ENCODE results near the gene BRD4. TPM values are rescaled to one million over a fixed set of nuclear protein-coding genes. Genes with fewer than 3 reads are reported as not detected.

BRD4 gene
- total and polyA plus RNA-seq, 4 donors: 16.3 to 59.0 (median 40.2) TPM

DNA sequence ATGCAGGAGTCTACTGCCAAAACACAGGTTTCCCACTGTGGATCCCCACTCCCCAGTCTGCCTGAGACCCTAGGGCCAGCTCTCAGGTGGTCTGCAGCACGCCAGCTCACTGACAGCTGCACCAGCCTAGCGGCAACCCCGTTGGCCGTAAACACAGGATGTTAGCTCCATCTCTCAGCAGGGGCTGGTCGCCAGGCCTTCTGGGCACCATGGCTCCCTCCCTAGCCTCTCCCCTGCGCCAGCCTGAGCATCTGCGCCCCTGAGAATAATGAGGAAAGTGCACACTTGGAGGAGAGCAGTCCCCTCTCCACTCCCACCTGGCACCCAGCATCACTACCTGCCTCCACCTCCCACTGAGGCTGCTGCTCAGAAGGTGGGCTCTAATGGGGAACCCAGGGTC, 79.3 kb downstream of the BRD4 start:
- peak overlapping the region; percentile 78 for H3K27ac ChIP-seq (ENCODE audit: low read depth, low read length)
- peaks cover 66% of the 10 kb centered on the region for H3K4me1 ChIP-seq (ENCODE audit: control insufficient read depth, insufficient read depth, low read length)
- no peaks in the 10 kb centered on the region for H3K27me3 ChIP-seq (ENCODE audit: control insufficient read depth, insufficient read depth, low read length)
- WGBS (ENCODE audit: insufficient coverage): 10% methylated on average over 3 of the region's 7 CpGs
- H3K4me3 ChIP-seq (ENCODE audit: low read depth, low read length): no peak overlapping the region
- H3K36me3 ChIP-seq (ENCODE audit: control insufficient read depth, insufficient read depth, low read length): peaks cover 87% of the 10 kb centered on the region
- no peaks in the 10 kb centered on the region for H3K9me3 ChIP-seq (ENCODE audit: control insufficient read depth, insufficient read depth, low read length)
- peak in 2 of 6 donors; percentile 52 to 72 for DNase-seq (ENCODE audit: low read depth in 4 of 6, low spot score in 6 of 6)

DNA sequence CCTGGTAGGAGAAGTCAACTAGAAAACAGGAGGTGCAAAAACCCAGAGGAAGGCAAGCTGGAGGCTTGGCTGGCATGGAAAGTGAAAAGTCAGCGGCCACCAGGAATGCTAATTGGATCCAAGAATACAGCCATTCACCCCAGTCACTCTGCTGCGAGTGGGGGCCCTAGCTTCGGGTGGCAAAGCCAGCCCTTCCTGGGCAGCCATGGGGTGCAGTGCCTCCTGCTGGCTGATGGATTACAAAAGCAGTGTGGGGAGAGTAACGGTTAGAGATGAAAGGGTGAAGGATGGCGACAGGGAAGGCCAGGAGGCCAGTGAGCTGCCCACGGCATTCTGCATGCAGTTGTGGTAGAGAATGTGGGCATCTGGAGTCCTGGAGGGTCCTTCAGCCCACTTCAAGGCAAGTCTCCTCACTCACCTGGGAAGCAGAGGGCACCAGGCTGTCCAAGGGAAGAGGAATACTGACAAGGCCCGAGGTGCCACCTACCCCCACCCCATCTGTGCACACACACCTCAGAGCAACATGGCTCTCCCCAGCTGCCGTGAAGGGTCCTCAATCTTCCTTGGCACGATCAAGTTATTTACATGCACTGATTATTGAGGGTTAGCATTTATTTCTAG, 79.8 kb downstream of the BRD4 start:
- peaks cover 87% of the 10 kb centered on the region for H3K36me3 ChIP-seq (ENCODE audit: control insufficient read depth, insufficient read depth, low read length)
- no peaks in the 10 kb centered on the region for H3K27me3 ChIP-seq (ENCODE audit: control insufficient read depth, insufficient read depth, low read length)
- DNase-seq (ENCODE audit: low read depth in 4 of 6, low spot score in 6 of 6): peak in 4 of 6 donors; percentile 42 to 84 (median 68)
- H3K4me3 ChIP-seq (ENCODE audit: low read depth, low read length): no peak overlapping the region
- no peaks in the 10 kb centered on the region for H3K9me3 ChIP-seq (ENCODE audit: control insufficient read depth, insufficient read depth, low read length)
- WGBS (ENCODE audit: insufficient coverage): 23% methylated on average over 6 of the region's 9 CpGs
- peaks cover 72% of the 10 kb centered on the region for H3K4me1 ChIP-seq (ENCODE audit: control insufficient read depth, insufficient read depth, low read length)
- peak overlapping the region; percentile 78 for H3K27ac ChIP-seq (ENCODE audit: low read depth, low read length)

DNA sequence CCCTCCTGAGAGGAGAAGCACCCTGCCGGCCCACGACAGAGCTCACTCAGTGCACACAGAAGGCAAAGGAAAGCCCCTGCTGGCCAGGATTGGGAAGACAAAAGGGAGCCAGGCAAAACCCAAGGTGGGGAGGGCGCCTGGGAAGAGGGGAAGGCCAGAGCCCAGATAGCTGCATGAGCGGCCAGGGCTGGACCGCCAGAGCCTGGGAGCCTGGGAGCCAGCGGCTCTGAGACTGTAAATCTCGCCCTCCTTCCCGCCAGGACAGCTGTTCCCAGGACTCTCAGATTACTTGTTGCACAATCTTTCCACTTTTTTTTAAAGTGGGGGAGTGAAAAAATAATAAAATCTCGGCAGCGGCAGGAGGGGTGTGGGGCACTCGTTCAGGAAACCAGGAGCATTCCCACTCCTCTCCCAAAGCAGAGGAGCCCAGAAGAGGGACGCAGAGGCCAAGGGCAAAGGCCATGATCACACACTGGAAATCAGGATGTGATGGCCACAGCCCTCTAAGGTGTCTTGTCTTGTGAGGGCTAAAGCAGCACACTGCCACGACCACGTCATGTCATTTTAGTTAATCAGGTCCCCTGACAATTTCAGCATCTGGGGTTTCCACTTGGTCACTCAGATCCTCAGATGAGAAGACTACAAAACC, 80.5 kb downstream of the BRD4 start:
- H3K4me3 ChIP-seq (ENCODE audit: low read depth, low read length): no peak overlapping the region
- H3K9me3 ChIP-seq (ENCODE audit: control insufficient read depth, insufficient read depth, low read length): no peaks in the 10 kb centered on the region
- DNase-seq (ENCODE audit: low read depth in 4 of 6, low spot score in 6 of 6): peak in 4 of 6 donors; percentile 53 to 90 (median 68)
- peaks cover 77% of the 10 kb centered on the region for H3K4me1 ChIP-seq (ENCODE audit: control insufficient read depth, insufficient read depth, low read length)
- H3K36me3 ChIP-seq (ENCODE audit: control insufficient read depth, insufficient read depth, low read length): peaks cover 87% of the 10 kb centered on the region
- no peaks in the 10 kb centered on the region for H3K27me3 ChIP-seq (ENCODE audit: control insufficient read depth, insufficient read depth, low read length)
- 24% methylated on average over 7 of the region's 14 CpGs for WGBS (ENCODE audit: insufficient coverage)
- H3K27ac ChIP-seq (ENCODE audit: low read depth, low read length): peak overlapping the region; percentile 78

DNA sequence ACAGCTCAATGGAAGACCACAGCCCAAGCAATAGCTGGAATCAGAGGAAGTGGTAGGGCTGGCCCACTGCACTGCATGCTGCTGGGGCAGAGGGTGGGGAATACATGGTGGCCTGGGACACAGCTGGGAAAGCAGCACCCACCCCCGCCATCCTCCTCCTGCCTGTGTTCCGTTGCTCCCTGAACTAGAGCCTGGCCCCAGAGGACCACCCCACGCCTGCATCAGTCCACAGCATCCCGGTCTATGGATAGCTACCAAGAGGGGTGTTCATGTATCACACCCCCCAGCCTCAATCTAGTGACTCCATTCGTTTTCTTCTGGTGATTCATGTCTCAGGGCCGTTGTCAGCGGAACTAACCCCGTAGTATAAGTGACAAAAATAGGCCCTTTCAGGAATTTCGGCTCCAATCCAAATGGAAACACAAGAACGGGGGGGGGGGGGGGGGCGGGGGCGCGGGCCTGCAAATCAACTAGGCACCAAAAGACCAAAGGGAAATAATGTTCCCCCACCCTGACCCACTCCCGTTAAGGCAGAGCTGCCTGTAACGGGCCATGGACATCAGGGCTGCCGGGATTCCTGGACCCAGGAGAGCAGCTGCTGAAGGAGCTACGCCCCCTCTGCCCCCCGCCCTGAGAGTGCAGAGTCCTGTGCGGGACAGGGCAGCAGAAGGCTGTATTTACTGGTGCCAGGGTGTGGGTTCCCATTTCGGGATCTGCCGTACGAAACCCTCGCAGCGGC, 81.2 kb downstream of the BRD4 start:
- peak in 3 of 6 donors; percentile 35 to 78 (median 65) for DNase-seq (ENCODE audit: low read depth in 4 of 6, low spot score in 6 of 6)
- Histone ChIP-seq H3K4me1 (ENCODE audit: control insufficient read depth, insufficient read depth, low read length) (peaks cover 83% of the 10 kb centered on the region), H3K36me3 (ENCODE audit: control insufficient read depth, insufficient read depth, low read length) (peaks cover 87% of the 10 kb centered on the region), H3K27ac (ENCODE audit: low read depth, low read length) (peak overlapping the region; percentile 78), H3K27me3 (ENCODE audit: control insufficient read depth, insufficient read depth, low read length) (no peaks in the 10 kb centered on the region), H3K9me3 (ENCODE audit: control insufficient read depth, insufficient read depth, low read length) (no peaks in the 10 kb centered on the region), H3K4me3 (ENCODE audit: low read depth, low read length) (no peak overlapping the region)
- WGBS (ENCODE audit: insufficient coverage): 17% methylated on average over 16 of the region's 24 CpGs

DNA sequence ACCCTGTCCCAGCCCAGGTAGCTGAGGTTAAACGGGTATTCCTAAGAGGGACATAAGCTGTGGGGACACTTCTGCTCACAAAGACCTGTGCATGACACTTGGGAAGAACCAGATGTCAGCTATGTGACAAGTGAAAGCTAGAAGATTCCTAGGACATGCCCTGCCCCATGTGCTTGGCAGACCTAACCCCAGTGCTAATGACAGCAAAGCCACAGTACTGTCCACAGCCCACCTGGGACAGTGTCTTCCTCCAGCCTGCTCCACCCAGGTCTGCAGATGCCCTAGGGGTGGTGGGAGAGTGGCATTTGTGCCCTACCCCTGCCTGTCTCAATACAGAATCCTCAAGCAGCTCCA, 81.7 kb downstream of the BRD4 start:
- Histone ChIP-seq H3K36me3 (ENCODE audit: control insufficient read depth, insufficient read depth, low read length) (peaks cover 87% of the 10 kb centered on the region), H3K27me3 (ENCODE audit: control insufficient read depth, insufficient read depth, low read length) (no peaks in the 10 kb centered on the region), H3K27ac (ENCODE audit: low read depth, low read length) (peak overlapping the region; percentile 78), H3K4me3 (ENCODE audit: low read depth, low read length) (no peak overlapping the region), H3K4me1 (ENCODE audit: control insufficient read depth, insufficient read depth, low read length) (peaks cover 89% of the 10 kb centered on the region), H3K9me3 (ENCODE audit: control insufficient read depth, insufficient read depth, low read length) (no peaks in the 10 kb centered on the region)
- WGBS (ENCODE audit: insufficient coverage): 100% methylated on average over 1 of the region's 1 CpG
- no peak for DNase-seq (ENCODE audit: low read depth in 4 of 6, low spot score in 6 of 6)

DNA sequence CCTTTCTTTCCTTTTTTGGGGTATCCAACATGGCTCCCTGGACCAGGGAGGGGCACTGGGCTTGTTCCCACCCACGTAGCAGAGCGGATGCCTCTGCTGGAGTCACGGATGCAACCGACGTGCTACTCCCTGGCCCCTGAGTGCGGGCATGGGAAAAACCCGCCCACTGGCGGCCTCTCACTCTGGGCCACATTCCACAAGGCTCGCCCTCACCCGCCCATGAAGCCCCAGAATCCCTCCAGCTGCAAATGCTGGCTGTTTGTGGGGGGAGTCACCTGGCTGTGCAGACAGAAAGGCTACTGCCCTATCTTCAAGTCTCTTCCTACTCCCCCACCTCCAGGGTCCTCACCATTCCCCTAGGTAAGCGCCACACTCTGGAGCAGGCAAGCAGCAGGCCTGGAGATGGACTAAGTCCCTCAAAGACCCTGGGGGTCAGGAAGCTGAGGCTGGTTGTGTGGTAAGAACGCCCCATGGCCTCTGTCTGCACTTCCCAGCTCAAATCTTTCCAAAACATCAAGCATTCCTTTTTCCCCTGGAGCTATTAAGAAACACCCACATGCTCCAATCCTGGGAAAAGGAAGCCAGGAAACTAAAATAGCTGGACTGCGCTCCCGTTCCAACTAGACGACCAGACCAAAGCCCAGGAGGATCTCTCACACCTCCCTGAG, 82.2 kb downstream of the BRD4 start:
- peak in 1 of 6 donors; percentile 63 for DNase-seq (ENCODE audit: low read depth in 4 of 6, low spot score in 6 of 6)
- Histone ChIP-seq H3K4me3 (ENCODE audit: low read depth, low read length) (no peak overlapping the region), H3K27ac (ENCODE audit: low read depth, low read length) (peak overlapping the region; percentile 78), H3K27me3 (ENCODE audit: control insufficient read depth, insufficient read depth, low read length) (no peaks in the 10 kb centered on the region), H3K9me3 (ENCODE audit: control insufficient read depth, insufficient read depth, low read length) (no peaks in the 10 kb centered on the region), H3K36me3 (ENCODE audit: control insufficient read depth, insufficient read depth, low read length) (peaks cover 87% of the 10 kb centered on the region), H3K4me1 (ENCODE audit: control insufficient read depth, insufficient read depth, low read length) (peaks cover 90% of the 10 kb centered on the region)
- whole genome bisulfite sequencing (ENCODE audit: insufficient coverage): 37% methylated on average over 6 of the region's 15 CpGs

DNA sequence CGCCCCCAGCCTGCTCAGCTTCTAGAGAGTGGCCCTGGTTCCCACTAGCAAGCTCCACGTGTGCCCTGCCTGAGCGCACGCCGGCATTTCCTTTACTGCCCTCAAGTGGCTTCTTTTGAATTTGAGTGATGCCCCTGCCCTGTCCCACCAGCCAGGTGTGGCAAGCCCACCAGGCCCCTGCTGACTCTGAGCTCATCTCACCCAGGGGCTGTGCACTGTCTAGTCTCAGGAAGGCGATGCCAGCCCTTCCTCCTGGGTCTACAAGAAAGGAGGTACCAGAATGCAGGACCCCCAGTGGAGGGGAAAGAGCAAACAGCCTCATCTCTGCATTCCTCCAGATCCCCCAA, 82.8 kb downstream of the BRD4 start:
- Histone ChIP-seq H3K4me3 (ENCODE audit: low read depth, low read length) (no peak overlapping the region), H3K36me3 (ENCODE audit: control insufficient read depth, insufficient read depth, low read length) (peaks cover 87% of the 10 kb centered on the region), H3K4me1 (ENCODE audit: control insufficient read depth, insufficient read depth, low read length) (peaks cover 87% of the 10 kb centered on the region), H3K27ac (ENCODE audit: low read depth, low read length) (peak overlapping the region; percentile 78), H3K27me3 (ENCODE audit: control insufficient read depth, insufficient read depth, low read length) (no peaks in the 10 kb centered on the region), H3K9me3 (ENCODE audit: control insufficient read depth, insufficient read depth, low read length) (no peaks in the 10 kb centered on the region)
- DNase-seq (ENCODE audit: low read depth in 4 of 6, low spot score in 6 of 6): no peak
- WGBS (ENCODE audit: insufficient coverage): 43% methylated on average over 5 of the region's 6 CpGs

DNA sequence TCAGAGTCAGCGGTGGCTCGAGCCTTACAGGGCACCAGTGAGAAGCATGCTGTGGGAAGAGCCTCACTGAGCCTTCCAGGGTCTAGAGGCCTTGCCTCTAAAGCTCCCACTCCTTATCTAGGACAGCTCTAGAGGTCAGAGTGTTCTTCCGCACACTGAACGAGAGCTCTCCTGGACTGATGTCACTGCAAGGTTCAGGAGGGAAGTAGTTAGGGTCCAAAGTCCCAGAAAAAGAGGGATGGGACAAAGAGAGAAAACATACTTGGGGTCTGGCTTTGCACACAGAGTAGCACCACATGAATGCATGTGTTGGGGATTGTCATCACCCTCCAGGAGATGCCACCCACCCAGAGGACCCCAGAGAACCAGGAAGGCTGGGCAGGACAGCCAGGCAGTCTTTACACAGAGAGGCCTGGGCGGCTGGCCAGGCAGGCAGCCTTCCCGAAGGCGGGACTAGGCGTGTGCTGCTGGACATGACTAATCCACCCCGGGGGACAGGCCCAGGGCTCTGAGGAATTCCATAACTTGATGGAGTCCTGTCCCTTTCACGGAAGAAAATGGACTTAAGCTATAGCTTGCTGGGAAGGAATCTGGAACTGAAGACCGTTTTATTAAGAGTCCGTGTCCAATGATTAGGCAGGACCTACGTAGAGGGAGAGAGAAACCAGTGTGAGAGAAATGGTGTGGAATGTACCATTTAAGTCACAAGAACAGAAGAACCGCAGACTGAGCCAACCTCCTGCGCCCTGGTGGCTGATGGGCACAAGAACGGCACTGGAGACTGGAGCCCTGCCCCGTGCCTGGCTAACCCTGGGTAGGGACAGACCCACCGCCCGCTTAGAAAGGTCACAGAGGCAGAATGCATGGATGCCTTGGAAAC, 83.5 kb downstream of the BRD4 start:
- H3K36me3 ChIP-seq (ENCODE audit: control insufficient read depth, insufficient read depth, low read length): peaks cover 87% of the 10 kb centered on the region
- no peaks in the 10 kb centered on the region for H3K27me3 ChIP-seq (ENCODE audit: control insufficient read depth, insufficient read depth, low read length)
- H3K4me1 ChIP-seq (ENCODE audit: control insufficient read depth, insufficient read depth, low read length): peaks cover 82% of the 10 kb centered on the region
- WGBS (ENCODE audit: insufficient coverage): 35% methylated on average over 17 of the region's 19 CpGs
- no peaks in the 10 kb centered on the region for H3K9me3 ChIP-seq (ENCODE audit: control insufficient read depth, insufficient read depth, low read length)
- DNase-seq (ENCODE audit: low read depth in 4 of 6, low spot score in 6 of 6): peak in 2 of 6 donors; percentile 29 to 78
- peak overlapping the region; percentile 78 for H3K27ac ChIP-seq (ENCODE audit: low read depth, low read length)
- no peak overlapping the region for H3K4me3 ChIP-seq (ENCODE audit: low read depth, low read length)

DNA sequence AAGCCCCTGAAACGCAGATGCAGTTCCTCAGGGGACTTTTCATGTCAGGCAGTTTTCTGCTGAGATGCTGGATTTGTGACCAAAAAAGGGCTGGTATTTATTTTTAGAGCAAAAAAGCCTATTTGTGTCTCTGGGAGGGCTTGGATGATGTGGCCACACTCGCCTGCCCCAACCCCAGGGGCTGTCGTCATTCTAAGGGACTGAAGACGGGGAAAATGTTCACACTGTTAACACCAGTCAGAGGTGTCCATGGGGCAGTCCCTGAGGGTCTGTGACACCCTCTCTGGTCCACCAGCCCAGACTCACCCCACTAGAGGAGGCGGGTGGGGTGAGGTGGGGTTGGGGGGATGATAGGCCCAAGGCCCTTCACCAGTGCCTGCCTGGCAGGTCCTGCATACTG, 84.2 kb downstream of the BRD4 start:
- no peaks in the 10 kb centered on the region for H3K9me3 ChIP-seq (ENCODE audit: control insufficient read depth, insufficient read depth, low read length)
- H3K36me3 ChIP-seq (ENCODE audit: control insufficient read depth, insufficient read depth, low read length): peaks cover 87% of the 10 kb centered on the region
- peaks cover 74% of the 10 kb centered on the region for H3K4me1 ChIP-seq (ENCODE audit: control insufficient read depth, insufficient read depth, low read length)
- no peak overlapping the region for H3K4me3 ChIP-seq (ENCODE audit: low read depth, low read length)
- H3K27me3 ChIP-seq (ENCODE audit: control insufficient read depth, insufficient read depth, low read length): no peaks in the 10 kb centered on the region
- DNase-seq (ENCODE audit: low read depth in 4 of 6, low spot score in 6 of 6): no peak
- H3K27ac ChIP-seq (ENCODE audit: low read depth, low read length): peak overlapping the region; percentile 78
- 95% methylated on average over 3 of the region's 5 CpGs for WGBS (ENCODE audit: insufficient coverage)
